GM10266 (cell line): ENCODE measurements around the gene PDZK1IP1.
A peak's percentile ranks its signal among the peaks of the same experiment; 100 is the strongest.

Experiments used
- DNase-seq: peaks from one replicate; pipeline ENCODE4 v3.0.0; 2012; ENCODE audit errors: extremely low spot score
- CTCF ChIP-seq: IDR thresholded peaks from 2 replicates; pipeline ENCODE4 v1.5.1; 2012; ENCODE audit warnings: mild to moderate bottlenecking, low read depth; ENCODE audit not compliant: control insufficient read depth, insufficient read depth; ENCODE audit errors: missing control alignments

The PDZK1IP1 gene

GRCh38 chr1:47231301-47232186 lies 41.7 kb upstream of the PDZK1IP1 start:
- TF ChIP-seq CTCF = no peak

GRCh38 chr1:47230692-47231300 lies 41.0 kb upstream of the PDZK1IP1 start:
- peak; percentile 51 for DNase-seq
- no peak for TF ChIP-seq CTCF

More at GRCh38 chr1:47231301-47232186, 41.7 kb upstream of the PDZK1IP1 start:
- peak; percentile 51 for DNase-seq

GRCh38 chr1:47229886-47230691 lies 40.3 kb upstream of the PDZK1IP1 start:
- DNase-seq = peak; percentile 19
- TF ChIP-seq CTCF = no peak

- peak; percentile 32 for DNase-seq
- no peak for TF ChIP-seq CTCF
These were observed 39.4 kb upstream of the PDZK1IP1 start for GRCh38 chr1:47229031-47229885.

- DNase-seq = peak; percentile 26
- TF ChIP-seq CTCF = no peak
These were observed 38.8 kb upstream of the PDZK1IP1 start for GRCh38 chr1:47228644-47229030.

- no peak for TF ChIP-seq CTCF
- DNase-seq = no peak
These were observed 37.8 kb upstream of the PDZK1IP1 start for GRCh38 chr1:47227341-47228232.
